B cell (primary cell): ENCODE data around the gene CCR2. TPM values are rescaled to one million over a fixed set of nuclear protein-coding genes. Genes with fewer than 3 reads are reported as not detected.

ENCODE experiments used
- ATAC-seq: fragments of 200-7000 bp; cut with Tn5 transposase; one replicate; pipeline ENCODE4 v1.10.0; 2021; ENCODE audit warnings: low read depth, mild to moderate bottlenecking, moderate number of reproducible peaks, moderate library complexity
- CTCF ChIA-PET: fragments of 350-600 bp; sonication (Branson Sonifier 250); formaldehyde crosslinking; loops from one replicate; lab custom pipeline; 2021; ENCODE audit warnings: antibody characterized with exemption, inconsistent platforms; lab: Charles Lee
- POLR2A ChIA-PET: fragments of 350-600 bp; sonication (Branson Sonifier 250); formaldehyde crosslinking; loops from one replicate; lab custom pipeline; 2021; ENCODE audit warnings: antibody characterized with exemption; lab: Charles Lee
- DNase-seq: peaks from one replicate; pipeline ENCODE4 v3.0.0; 2013
- H2AFZ ChIP-seq: 2 replicates; pipeline ENCODE4 v1.6.1; 2012; ENCODE audit warnings: mild to moderate bottlenecking, low read depth, low read length; ENCODE audit not compliant: insufficient read depth, poor library complexity, severe bottlenecking
- H3K27ac ChIP-seq, 2 donors: 1 replicate in 1 of 2; 2 replicates in 1 of 2; pipeline ENCODE4 v1.5.1; 2012 to 2013; ENCODE audit warnings: low read length in 2 of 2, mild to moderate bottlenecking in 2 of 2, moderate library complexity in 1 of 2
- H3K27me3 ChIP-seq, 4 experiments: fragments of 200-600 bp in 1 of 4; sonication (generic) in 1 of 4; replicated peaks in 1 of 4; 1 replicate in 2 of 4; 2 replicates in 2 of 4; pipeline versions ENCODE4 v1.6.1 to v1.7.0; 2013 to 2016; ENCODE audit warnings: low read length in 3 of 4, mild to moderate bottlenecking in 2 of 4, mixed read lengths in 1 of 4, moderate library complexity in 1 of 4; ENCODE audit not compliant: insufficient read depth in 4 of 4, control insufficient read depth in 3 of 4; ENCODE audit errors: control extremely low read depth in 1 of 4
- H3K36me3 ChIP-seq, 2 experiments: replicated peaks in 1 of 2; 1 replicate in 1 of 2; 2 replicates in 1 of 2; pipeline versions ENCODE4 v1.6.1 to v1.7.1; 2013; ENCODE audit warnings: low read length in 1 of 2; ENCODE audit not compliant: insufficient read depth in 2 of 2, control insufficient read depth in 1 of 2; ENCODE audit errors: control extremely low read depth in 1 of 2, extremely low read depth in 1 of 2
- H3K4me1 ChIP-seq, 2 donors: fragments of 200-600 bp in 1 of 2; sonication (generic) in 1 of 2; 1 replicate in 1 of 2; 2 replicates in 1 of 2; pipeline versions ENCODE4 v1.5.1 to v1.6.1; 2013 to 2017; ENCODE audit warnings: low read length in 2 of 2; ENCODE audit not compliant: control insufficient read depth in 2 of 2, insufficient read depth in 2 of 2
- H3K4me2 ChIP-seq: replicated peaks from 2 replicates; pipeline ENCODE3; 2012; ENCODE audit warnings: mild to moderate bottlenecking, low read depth, low read length; ENCODE audit not compliant: poor library complexity, severe bottlenecking
- H3K4me3 ChIP-seq, 5 experiments: fragments of 200-600 bp in 1 of 5; sonication (generic) in 1 of 5; 1 replicate in 3 of 5; 2 replicates in 2 of 5; pipeline versions ENCODE4 v1.5.1 to v1.7.0; 2011 to 2016; ENCODE audit warnings: low read length in 4 of 5, mild to moderate bottlenecking in 4 of 5, low read depth in 2 of 5, control low read depth in 1 of 5, moderate library complexity in 1 of 5; ENCODE audit not compliant: insufficient read depth in 1 of 5; ENCODE audit errors: control extremely low read depth in 1 of 5, extremely low read depth in 1 of 5
- H3K79me2 ChIP-seq: fragments of 200-600 bp; sonication (generic); one replicate; pipeline ENCODE4 v1.6.0; 2016; ENCODE audit warnings: low read length; ENCODE audit not compliant: control insufficient read depth, insufficient read depth
- H3K9ac ChIP-seq: fragments of 200-600 bp; sonication (generic); 2 replicates; pipeline ENCODE4 v1.6.1; 2017; ENCODE audit warnings: mild to moderate bottlenecking, low read length, moderate library complexity
- H3K9me3 ChIP-seq, 3 donors: one replicate each; pipeline versions ENCODE4 v1.6.1 to v1.7.1; 2013; ENCODE audit warnings: low read length in 2 of 3; ENCODE audit not compliant: control insufficient read depth in 2 of 3, insufficient read depth in 1 of 3; ENCODE audit errors: control extremely low read depth in 1 of 3
- H4K20me1 ChIP-seq: 2 replicates; pipeline ENCODE4 v1.6.0; 2012; ENCODE audit warnings: mild to moderate bottlenecking, low read length; ENCODE audit not compliant: insufficient read depth, control insufficient read depth, poor library complexity, severe bottlenecking
- H3K27ac Mint-ChIP-seq: one replicate; pipeline ENCODE4 v1.8.0; 2021; ENCODE audit warnings: mixed read lengths
- H3K27me3 Mint-ChIP-seq: one replicate; pipeline ENCODE4 v1.8.0; 2021; ENCODE audit warnings: mixed read lengths
- H3K4me1 Mint-ChIP-seq: one replicate; pipeline ENCODE4 v1.8.0; 2021; ENCODE audit warnings: mixed read lengths
- H3K4me3 Mint-ChIP-seq: one replicate; pipeline ENCODE4 v1.8.0; 2021; ENCODE audit warnings: mixed read lengths
- H3K9me3 Mint-ChIP-seq: one replicate; pipeline ENCODE4 v1.8.0; 2022; ENCODE audit warnings: mixed read lengths; ENCODE audit not compliant: insufficient read depth
- CTCF ChIP-seq: fragments of 200-600 bp; IDR thresholded peaks from one replicate; pipeline ENCODE4 v1.8.0; 2022; ENCODE audit warnings: antibody characterized with exemption, mild to moderate bottlenecking
- EZH2 ChIP-seq: IDR thresholded peaks from 2 replicates; pipeline ENCODE4 v1.6.1; 2012; ENCODE audit warnings: borderline replicate concordance, low read depth, mild to moderate bottlenecking, moderate library complexity, low read length; ENCODE audit not compliant: insufficient read depth, poor library complexity, severe bottlenecking
- WGBS: methylation state at CpG from one replicate; pipeline ENCODE4 v1.1.5; 2013; ENCODE audit warnings: missing lambda C conversion rate; ENCODE audit not compliant: insufficient coverage; 5-methylcytosine and 5-hydroxymethylcytosine counted together
- intact Hi-C: fragments of 100-400 bp; cut with micrococcal nuclease; formaldehyde crosslinking; loops from one replicate; pipeline ENCODE4 v1.10.0; 2022
- polyA plus RNA-seq: library from polyadenylated mRNA; depleted of rRNA; stranded (reverse); fragments of >200 nt; gene quantifications from 2 replicates; pipeline ENCODE4 v1.2.3, GENCODE V29; 2012
- total RNA-seq, 2 donors: library from RNA; stranded (reverse); fragments of 120-200 nt in 1 of 2; gene quantifications; 1 replicate in 1 of 2; 2 replicates in 1 of 2; pipeline versions ENCODE4 v1.2.3 to v1.2.4, GENCODE V29; 2013 to 2022

Gene CCR2
- total and polyA plus RNA-seq, 2 donors (not counting 1 experiment from before 2014, with no cell fraction given): 0.34 to 0.82 TPM

- Histone ChIP-seq H3K79me2 (no peaks in the 10 kb centered on the region), H3K27me3 (no peaks in the 10 kb centered on the region), H3K27ac (no peak overlapping the region), H3K4me1 (peaks cover 52 to 64% of the 10 kb centered on the region in 2 donors), H3K4me2 (no peak overlapping the region), H2AFZ (no peak overlapping the region), H3K9me3 (no peaks in the 10 kb centered on the region), H4K20me1 (no peaks in the 10 kb centered on the region), H3K4me3 (no peak overlapping the region), H3K9ac (no peak overlapping the region), H3K36me3 (no peaks in the 10 kb centered on the region)
- 100% methylated on average over 3 of the region's 3 CpGs for WGBS
- POLR2A ChIA-PET: no interaction called here
- CTCF ChIA-PET: no interaction called here
- DNase-seq (no peak), ATAC-seq (no peak)
- peak overlapping the region; percentile 15 for H3K4me3 Mint-ChIP-seq
- TF ChIP-seq EZH2: no peak
- TF ChIP-seq CTCF: no peak
- H3K27ac Mint-ChIP-seq: no peak overlapping the region
- peaks cover 82% of the 10 kb centered on the region for H3K4me1 Mint-ChIP-seq
- intact Hi-C loops: loop anchor here (2.0 kb wide), 1 partner anchor 19 kb away; the partner anchor contains the start of gene CCR5
- no peaks in the 10 kb centered on the region for H3K27me3 Mint-ChIP-seq
- no peaks in the 10 kb centered on the region for H3K9me3 Mint-ChIP-seq
These were observed 2.3 kb upstream of the CCR2 start for GRCh38 chr3:46351646-46352045.

GRCh38 chr3:46353090-46353489 is 821 bp upstream of the CCR2 start:
- no peak overlapping the region for H3K4me3 ChIP-seq

More at GRCh38 chr3:46353090-46353489, 821 bp upstream of the CCR2 start:
- POLR2A ChIA-PET: interaction anchor here (0.7 kb wide), 1 partner anchor 190 kb away, joined by 3 read pairs; no protein-coding TSS in a partner anchor
- intact Hi-C loops: loop anchor here (2.0 kb wide), 1 partner anchor 18 kb away; the partner anchor contains the start of gene CCR5
- TF ChIP-seq EZH2 (no peak), CTCF (no peak)
- CTCF ChIA-PET: interaction anchor here (0.9 to 1.8 kb wide), 3 partner anchors 11 to 260 kb away, joined by 3 to 5 read pairs (median 3); no protein-coding TSS in a partner anchor
- DNase-seq (no peak), ATAC-seq (no peak)
- Histone ChIP-seq H3K36me3 (no peaks in the 10 kb centered on the region), H2AFZ (no peak overlapping the region), H3K27me3 (no peaks in the 10 kb centered on the region), H3K79me2 (no peaks in the 10 kb centered on the region), H3K27ac (no peak overlapping the region), H3K4me2 (no peak overlapping the region), H3K9ac (no peak overlapping the region), H3K4me1 (peaks cover 52 to 64% of the 10 kb centered on the region in 2 donors), H4K20me1 (no peaks in the 10 kb centered on the region), H3K9me3 (no peaks in the 10 kb centered on the region)
- no peaks in the 10 kb centered on the region for H3K9me3 Mint-ChIP-seq
- no peak overlapping the region for H3K27ac Mint-ChIP-seq
- peaks cover 79% of the 10 kb centered on the region for H3K4me1 Mint-ChIP-seq
- no peaks in the 10 kb centered on the region for H3K27me3 Mint-ChIP-seq
- no peak overlapping the region for H3K4me3 Mint-ChIP-seq
- WGBS: 100% methylated on average over 1 of the region's 4 CpGs
